Osteoblast (primary cell): ENCODE data around the gene DBH. TPM values are rescaled to one million over a fixed set of nuclear protein-coding genes. Genes with fewer than 3 reads are reported as not detected.

Experiments used
- DNase-seq: peaks from one replicate; pipeline ENCODE4 v3.0.0; 2011; ENCODE audit warnings: low spot score, mixed read lengths; ENCODE audit not compliant: insufficient read length; ENCODE audit errors: missing footprints
- H2AFZ ChIP-seq: 2 replicates; pipeline ENCODE4 v1.6.0; 2011; ENCODE audit warnings: mild to moderate bottlenecking, low read length
- H3K27ac ChIP-seq: 2 replicates; pipeline ENCODE4 v1.5.1; 2011; ENCODE audit warnings: mild to moderate bottlenecking, low read depth, low read length, moderate library complexity
- H3K27me3 ChIP-seq: 2 replicates; pipeline ENCODE4 v1.6.0; 2012; ENCODE audit warnings: mild to moderate bottlenecking, control low read depth, inconsistent platforms, low read length, moderate library complexity; ENCODE audit not compliant: insufficient read depth
- H3K36me3 ChIP-seq: 2 replicates; pipeline ENCODE4 v1.5.1; 2011; ENCODE audit warnings: mild to moderate bottlenecking, low read length, control low read depth, moderate library complexity; ENCODE audit not compliant: insufficient read depth
- H3K4me1 ChIP-seq: 2 replicates; pipeline ENCODE4 v1.5.1; 2011; ENCODE audit warnings: mild to moderate bottlenecking, low read length, control low read depth, moderate library complexity; ENCODE audit not compliant: insufficient read depth
- H3K4me2 ChIP-seq: 2 replicates; pipeline ENCODE4 v1.6.0; 2011; ENCODE audit warnings: mild to moderate bottlenecking, low read length; ENCODE audit not compliant: insufficient read depth
- H3K4me3 ChIP-seq: fragments of 200-600 bp; sonication (generic); 3 replicates; pipeline ENCODE4 v1.5.1; 2012; ENCODE audit warnings: mild to moderate bottlenecking, low read length, inconsistent platforms; ENCODE audit not compliant: insufficient read depth
- H3K79me2 ChIP-seq: 2 replicates; pipeline ENCODE4 v1.6.0; 2012; ENCODE audit warnings: mild to moderate bottlenecking, low read length, control low read depth, inconsistent platforms; ENCODE audit not compliant: insufficient read depth
- H3K9me3 ChIP-seq: 2 replicates; pipeline ENCODE4 v1.5.1; 2011; ENCODE audit warnings: low read depth, low read length, control low read depth
- H4K20me1 ChIP-seq: 2 replicates; pipeline ENCODE4 v1.6.0; 2012; ENCODE audit warnings: mild to moderate bottlenecking, low read length, control low read depth; ENCODE audit not compliant: insufficient read depth
- CTCF ChIP-seq: IDR thresholded peaks from 2 replicates; pipeline ENCODE4 v1.5.1; 2011; ENCODE audit warnings: mild to moderate bottlenecking, low read depth, low read length, moderate library complexity; ENCODE audit errors: extremely low read depth
- total RNA-seq: library from RNA; depleted of rRNA; stranded (reverse); fragments of >200 nt; gene quantifications from 2 replicates; pipeline ENCODE4 v1.2.3, GENCODE V29; 2012

The DBH gene
- total RNA-seq, 1 donor = not detected

- H2AFZ ChIP-seq = no peak overlapping the region
- TF ChIP-seq CTCF = no peak
- H3K79me2 ChIP-seq = no peaks in the 10 kb centered on the region
- no peak overlapping the region for H3K4me3 ChIP-seq
- H3K9me3 ChIP-seq = no peaks in the 10 kb centered on the region
- H3K4me1 ChIP-seq = no peaks in the 10 kb centered on the region
- no peak overlapping the region for H3K4me2 ChIP-seq
- DNase-seq = peak; percentile 69
- H3K36me3 ChIP-seq = no peaks in the 10 kb centered on the region
- H3K27ac ChIP-seq = no peak overlapping the region
- H3K27me3 ChIP-seq = peaks cover 27% of the 10 kb centered on the region
- peaks cover 2% of the 10 kb centered on the region for H4K20me1 ChIP-seq
Measured at GRCh38 chr9:133607381-133607780, 28.8 kb upstream of the DBH start.

DNA sequence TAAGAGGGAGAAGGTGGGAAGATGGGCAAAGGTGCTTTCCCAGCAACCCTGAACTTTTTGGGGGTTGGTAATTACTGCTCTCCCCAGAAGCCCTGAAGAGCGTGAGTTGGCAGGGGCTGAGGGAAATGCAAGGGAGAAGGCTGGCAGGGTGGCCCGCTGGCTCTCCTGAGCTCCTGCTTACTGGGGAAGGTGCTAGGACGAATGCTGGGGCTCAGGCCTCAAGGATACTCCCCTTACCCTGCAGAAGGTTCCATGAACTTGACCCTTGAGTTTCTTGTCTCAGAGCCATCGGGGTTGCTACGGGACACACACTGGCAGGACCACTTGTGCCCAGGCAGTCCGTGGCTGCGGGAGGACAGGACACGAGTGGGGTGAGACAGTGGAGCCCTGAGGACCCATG lies 28.2 kb upstream of the DBH start:
- no peak for TF ChIP-seq CTCF
- H3K27me3 ChIP-seq = peaks cover 27% of the 10 kb centered on the region

DNA sequence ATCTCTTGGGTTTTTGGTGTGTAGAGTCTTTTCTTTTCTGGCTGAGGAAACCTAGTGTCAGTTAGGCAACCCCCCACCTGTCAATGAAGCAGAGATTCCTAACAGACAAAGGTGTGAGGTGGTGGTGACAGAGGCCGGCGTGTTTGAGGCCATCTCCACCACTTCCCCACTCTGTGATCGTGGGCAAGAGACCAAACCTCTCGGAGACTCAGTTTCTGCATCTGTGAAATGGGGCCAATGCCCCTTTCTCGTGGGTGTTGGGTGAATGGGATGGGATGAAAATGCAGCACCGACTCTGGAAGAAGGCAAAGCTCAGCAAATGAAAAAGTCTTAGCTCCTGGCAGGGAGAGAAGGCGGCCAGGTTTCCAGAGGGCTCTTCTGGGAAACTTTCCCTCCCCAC lies 27.8 kb upstream of the DBH start:
- Histone ChIP-seq H3K27me3 (peaks cover 31% of the 10 kb centered on the region), H3K4me1 (no peaks in the 10 kb centered on the region)

More for the DNA sequence above, 28.2 kb upstream of the DBH start:
- Histone ChIP-seq H3K4me2 (no peak overlapping the region), H3K4me1 (no peaks in the 10 kb centered on the region), H3K79me2 (no peaks in the 10 kb centered on the region), H2AFZ (no peak overlapping the region), H3K4me3 (no peak overlapping the region), H4K20me1 (peaks cover 2% of the 10 kb centered on the region), H3K9me3 (no peaks in the 10 kb centered on the region), H3K27ac (no peak overlapping the region), H3K36me3 (no peaks in the 10 kb centered on the region)
- DNase-seq = peak; percentile 82

GRCh38 chr9:133608889-133609288 lies 27.3 kb upstream of the DBH start:
- DNase-seq = no peak
- Histone ChIP-seq H3K36me3 (no peaks in the 10 kb centered on the region), H3K4me2 (no peak overlapping the region), H3K9me3 (no peaks in the 10 kb centered on the region), H3K79me2 (no peaks in the 10 kb centered on the region), H2AFZ (no peak overlapping the region), H3K27me3 (peaks cover 36% of the 10 kb centered on the region), H4K20me1 (peaks cover 2% of the 10 kb centered on the region), H3K4me3 (no peak overlapping the region), H3K27ac (no peak overlapping the region), H3K4me1 (no peaks in the 10 kb centered on the region)
- TF ChIP-seq CTCF = no peak

More for the DNA sequence above, 27.8 kb upstream of the DBH start:
- Histone ChIP-seq H3K79me2 (no peaks in the 10 kb centered on the region), H3K36me3 (no peaks in the 10 kb centered on the region), H3K27ac (no peak overlapping the region), H2AFZ (no peak overlapping the region), H3K4me3 (no peak overlapping the region), H3K4me2 (no peak overlapping the region), H3K9me3 (no peaks in the 10 kb centered on the region), H4K20me1 (peaks cover 2% of the 10 kb centered on the region)
- TF ChIP-seq CTCF = no peak
- no peak for DNase-seq
